HepG2 (cell line): ENCODE results near the gene TSC22D1. TPM values are rescaled to one million over a fixed set of nuclear protein-coding genes. Genes with fewer than 3 reads are reported as not detected.

Experiments used
- ATAC-seq: fragments of 200-7000 bp; cut with Tn5 transposase; 3 replicates; pipeline ENCODE4 v1.9.1; 2020; ENCODE audit warnings: mild to moderate bottlenecking, moderate library complexity
- BruUV-seq: library from RNA; stranded (reverse); fragments of 400-500 nt; replicated peaks from 2 replicates; lab custom pipeline; 2021; lab: Mats Ljungman, UMichigan
- CTCF ChIA-PET: fragments of 300-600 bp; formaldehyde crosslinking; extraction: SDS; loops from one replicate; lab custom pipeline; 2021; ENCODE audit warnings: low total read pairs, inconsistent platforms, low intra/inter-chr PET ratio; lab: Yijun Ruan, JAX
- POLR2A ChIA-PET: fragments of 350-600 bp; sonication (Branson Sonifier 250); formaldehyde crosslinking; loops from one replicate; lab custom pipeline; 2020; ENCODE audit warnings: antibody characterized with exemption, inconsistent platforms; lab: Yijun Ruan, JAX
- DNase-seq: peaks from one replicate; pipeline ENCODE4 v3.0.0-alpha.2; 2015; ENCODE audit warnings: low spot score
- FAIRE-seq: peaks from 3 replicates; lab custom pipeline; 2011; peaks lifted over from hg19 to GRCh38; lab: Jason Lieb, UNC
- H2AFZ ChIP-seq: one replicate; pipeline ENCODE4 v1.6.1; 2011; ENCODE audit warnings: low read length, inconsistent platforms
- H3K27ac ChIP-seq: fragments of 300-600 bp; 3 replicates; pipeline ENCODE4 v1.8.0; 2011; ENCODE audit warnings: mixed run types, mild to moderate bottlenecking, mixed read lengths, low read length, inconsistent platforms; ENCODE audit not compliant: insufficient read depth; ENCODE audit errors: extremely low read length
- H3K27me3 ChIP-seq, 2 experiments: fragments of 200-600 bp in 1 of 2; 2 replicates in 1 of 2; 3 replicates in 1 of 2; pipeline versions ENCODE4 v1.6.0 to v1.8.0; 2011; ENCODE audit warnings: low read length in 2 of 2, mild to moderate bottlenecking in 2 of 2, moderate library complexity in 2 of 2, inconsistent platforms in 1 of 2; ENCODE audit not compliant: insufficient read depth in 2 of 2, control insufficient read depth in 1 of 2
- H3K36me3 ChIP-seq, 2 experiments: fragments of 200-600 bp in 1 of 2; replicated peaks in 1 of 2; 2 replicates in 1 of 2; 3 replicates in 1 of 2; pipeline versions ENCODE4 v1.5.1 to v1.8.0; 2011; ENCODE audit warnings: low read length in 2 of 2, inconsistent platforms in 1 of 2; ENCODE audit not compliant: insufficient read depth in 2 of 2, control insufficient read depth in 1 of 2
- H3K4me1 ChIP-seq: 2 replicates; pipeline ENCODE4 v1.5.1; 2012; ENCODE audit warnings: low read length, inconsistent platforms; ENCODE audit not compliant: insufficient read depth
- H3K4me2 ChIP-seq: 2 replicates; pipeline ENCODE4 v1.6.0; 2011; ENCODE audit warnings: low read depth, low read length, inconsistent platforms
- H3K4me3 ChIP-seq, 3 experiments: fragments of 200-600 bp in 1 of 3; sonication (generic), shearing (Covaris generic) in 1 of 3; replicated peaks in 1 of 3; 2 replicates each; pipeline ENCODE4 v1.5.1; 2011 to 2016; ENCODE audit warnings: low read length in 3 of 3, inconsistent platforms in 2 of 3, low read depth in 2 of 3, mild to moderate bottlenecking in 2 of 3, control low read depth in 1 of 3, mixed read lengths in 1 of 3; ENCODE audit not compliant: insufficient read depth in 1 of 3
- H3K79me2 ChIP-seq: one replicate; pipeline ENCODE4 v1.6.1; 2011; ENCODE audit warnings: low read length, inconsistent platforms; ENCODE audit not compliant: insufficient read depth
- H3K9ac ChIP-seq: 2 replicates; pipeline ENCODE4 v1.6.0; 2011; ENCODE audit warnings: mild to moderate bottlenecking, low read depth, low read length, inconsistent platforms; ENCODE audit not compliant: insufficient read depth
- H3K9me3 ChIP-seq: 2 replicates; pipeline ENCODE4 v1.5.1; 2012; ENCODE audit warnings: mild to moderate bottlenecking, low read length
- H4K20me1 ChIP-seq: 2 replicates; pipeline ENCODE4 v1.6.0; 2011; ENCODE audit warnings: inconsistent platforms, mild to moderate bottlenecking, low read length, moderate library complexity; ENCODE audit not compliant: insufficient read depth
- GABPA ChIP-seq, 2 experiments: IDR thresholded peaks; 2 replicates each; pipeline ENCODE4 v1.6.1; 2011 to 2016; ENCODE audit warnings: low read depth in 2 of 2, low read length in 1 of 2, missing biosample characterization in 1 of 2, missing genetic modification characterization in 1 of 2
- KLF9 ChIP-seq: IDR thresholded peaks from 2 replicates; pipeline ENCODE4 v1.6.1; 2016; ENCODE audit warnings: low read depth
- NR2F2 ChIP-seq: IDR thresholded peaks from 2 replicates; pipeline ENCODE4 v1.6.1; 2012; ENCODE audit warnings: low read depth, inconsistent platforms, borderline replicate concordance
- SATB2 ChIP-seq: sonication (generic); formaldehyde crosslinking; IDR thresholded peaks from 2 replicates; pipeline ENCODE4 v1.5.0; 2020; ENCODE audit warnings: missing genetic modification reagents
- SP140L ChIP-seq: sonication (generic); formaldehyde crosslinking; IDR thresholded peaks from 2 replicates; pipeline ENCODE4 v1.4.0; 2020; ENCODE audit warnings: missing genetic modification reagents, borderline replicate concordance
- ZNF10 ChIP-seq: sonication (generic); formaldehyde crosslinking; IDR thresholded peaks from 2 replicates; pipeline ENCODE4 v1.4.0; 2020; ENCODE audit warnings: mild to moderate bottlenecking, low read depth, missing genetic modification reagents, borderline replicate concordance
- ZNF281 ChIP-seq: sonication (generic); formaldehyde crosslinking; IDR thresholded peaks from 2 replicates; pipeline ENCODE4 v1.4.0; 2020; ENCODE audit warnings: missing genetic modification reagents, borderline replicate concordance
- ZNF496 ChIP-seq: sonication (generic); formaldehyde crosslinking; IDR thresholded peaks from 2 replicates; pipeline ENCODE4 v1.8.1; 2023; ENCODE audit warnings: mild to moderate bottlenecking, moderate library complexity, missing genetic modification reagents; ENCODE audit not compliant: insufficient replicate concordance
- ZNF576 ChIP-seq: sonication (generic); formaldehyde crosslinking; IDR thresholded peaks from 2 replicates; pipeline ENCODE4 v1.4.0; 2020; ENCODE audit warnings: mild to moderate bottlenecking, missing genetic modification reagents
- ZNF674 ChIP-seq: sonication (generic); formaldehyde crosslinking; IDR thresholded peaks from 2 replicates; pipeline ENCODE4 v1.5.0; 2020; ENCODE audit warnings: low read depth, mild to moderate bottlenecking, missing genetic modification reagents
- ZNF746 ChIP-seq: sonication (generic); formaldehyde crosslinking; IDR thresholded peaks from 2 replicates; pipeline ENCODE4 v1.8.0; 2022; ENCODE audit warnings: mild to moderate bottlenecking, missing genetic modification reagents
- ZNF83 ChIP-seq: sonication (generic); formaldehyde crosslinking; IDR thresholded peaks from 2 replicates; pipeline ENCODE4 v1.4.0; 2020; ENCODE audit warnings: missing genetic modification reagents, mild to moderate bottlenecking, borderline replicate concordance
- WGBS: methylation state at CpG from one replicate; pipeline ENCODE4 v1.1.6; 2017; ENCODE audit warnings: low lambda C conversion rate; 5-methylcytosine and 5-hydroxymethylcytosine counted together
- in situ Hi-C: cut with HindIII; loops from 2 replicates; pipeline ENCODE4 v1.10.0; 2017; ENCODE audit warnings: low pct_unique_long_range_greater_than_20kb; ENCODE audit not compliant: extremely low pct_ligation_motif_present
- intact Hi-C: fragments of 100-400 bp; cut with micrococcal nuclease; formaldehyde crosslinking; loops from one replicate; pipeline ENCODE4 v1.10.0; 2022; ENCODE audit not compliant: unreplicated experiment
- polyA plus RNA-seq, 8 experiments: library from polyadenylated mRNA; depleted of rRNA in 3 of 8; stranded (reverse) in 7 of 8; unstranded in 1 of 8; fragments of >200 nt; fragmentation: Illumina TruSeq in 4 of 8; extraction: Trizol in 4 of 8; gene quantifications; 2 replicates each; pipeline versions ENCODE4 v1.2.1 to v1.2.3, GENCODE V29; 2011 to 2016; ENCODE audit warnings: low read depth in 4 of 8, missing spikeins in 1 of 8, mixed read lengths in 1 of 8; ENCODE audit not compliant: insufficient read depth in 1 of 8
- total RNA-seq, 5 experiments: library from RNA; depleted of rRNA; stranded (reverse); fragments of >200 nt; fragmentation: Illumina TruSeq; extraction: Trizol; gene quantifications; 2 replicates each; pipeline ENCODE4 v1.2.3, GENCODE V29; 2016; ENCODE audit warnings: low read depth in 1 of 5
- TF ChIP-seq, protein P1 (sequence below): sonication (generic); formaldehyde crosslinking; IDR thresholded peaks from 2 replicates; pipeline ENCODE4 v1.5.0; 2020; ENCODE audit warnings: missing genetic modification reagents, mild to moderate bottlenecking, borderline replicate concordance
- TF ChIP-seq, protein P2 (sequence below): IDR thresholded peaks from 2 replicates; pipeline ENCODE4 v1.6.1; 2018; ENCODE audit warnings: missing genetic modification reagents, mild to moderate bottlenecking, missing compliant biosample characterization
- TF ChIP-seq, protein P3 (sequence below): sonication (generic); formaldehyde crosslinking; IDR thresholded peaks from 2 replicates; pipeline ENCODE4 v1.5.0; 2020; ENCODE audit warnings: mild to moderate bottlenecking, missing genetic modification reagents
- TF ChIP-seq, protein P4 (sequence below): sonication (generic); formaldehyde crosslinking; IDR thresholded peaks from 2 replicates; pipeline ENCODE4 v1.5.0; 2020; ENCODE audit warnings: missing genetic modification reagents

Gene TSC22D1
- total and polyA plus RNA-seq, 2 of the 13 experiments (the other 11 are each of a cell fraction or from before 2014, with no cell fraction given), result 18.4 to 35.7 TPM

GRCh38 chr13:44415815-44416214 lies 160.3 kb downstream of the TSC22D1 start (continued):
- TF ChIP-seq GABPA (IDR thresholded peaks at IDR 0.05; ENCODE audit: low read depth, low read length) (no peak), GABPA (CRISPR knock-in tag; IDR thresholded peaks at IDR 0.05; ENCODE audit: low read depth) (no peak), SATB2 (no peak), ZNF83 (no peak)
- TF ChIP-seq, protein P1, sequence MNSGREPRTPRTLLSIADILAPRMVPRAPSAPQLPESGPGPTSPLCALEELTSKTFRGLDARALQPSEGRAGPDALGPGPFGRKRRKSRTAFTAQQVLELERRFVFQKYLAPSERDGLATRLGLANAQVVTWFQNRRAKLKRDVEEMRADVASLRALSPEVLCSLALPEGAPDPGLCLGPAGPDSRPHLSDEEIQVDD (CRISPR knock-in tag), result no peak

GRCh38 chr13:44414716-44415115 lies 161.4 kb downstream of the TSC22D1 start:
- FAIRE-seq (no peak), DNase-seq (no peak), ATAC-seq (no peak)
- Histone ChIP-seq H2AFZ (no peak overlapping the region), H4K20me1 (no peaks in the 10 kb centered on the region), H3K4me3 (no peak overlapping the region), H3K4me1 (peaks cover 42% of the 10 kb centered on the region), H3K36me3 (no peaks in the 10 kb centered on the region), H3K4me2 (no peak overlapping the region), H3K27ac (no peak overlapping the region), H3K9me3 (no peaks in the 10 kb centered on the region), H3K27me3 (peaks cover 0 to 6% of the 10 kb centered on the region in 2 experiments; a peak in 3 of 5 replicates), H3K79me2 (no peaks in the 10 kb centered on the region), H3K9ac (no peak overlapping the region)
- CTCF ChIA-PET, result no interaction called here
- 85% methylated on average over 19 of the region's 26 CpGs for WGBS
- intact Hi-C loops, result no loop called here
- POLR2A ChIA-PET, result interaction anchor here (1.4 kb wide), 1 partner anchor 10 kb away, joined by 6 read pairs; no protein-coding TSS in a partner anchor
- in situ Hi-C loops, result no loop called here
- BruUV-seq, result no TSS peak
- TF ChIP-seq, protein P2, sequence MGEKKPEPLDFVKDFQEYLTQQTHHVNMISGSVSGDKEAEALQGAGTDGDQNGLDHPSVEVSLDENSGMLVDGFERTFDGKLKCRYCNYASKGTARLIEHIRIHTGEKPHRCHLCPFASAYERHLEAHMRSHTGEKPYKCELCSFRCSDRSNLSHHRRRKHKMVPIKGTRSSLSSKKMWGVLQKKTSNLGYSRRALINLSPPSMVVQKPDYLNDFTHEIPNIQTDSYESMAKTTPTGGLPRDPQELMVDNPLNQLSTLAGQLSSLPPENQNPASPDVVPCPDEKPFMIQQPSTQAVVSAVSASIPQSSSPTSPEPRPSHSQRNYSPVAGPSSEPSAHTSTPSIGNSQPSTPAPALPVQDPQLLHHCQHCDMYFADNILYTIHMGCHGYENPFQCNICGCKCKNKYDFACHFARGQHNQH (CRISPR knock-in tag), result no peak
- TF ChIP-seq, protein P3, sequence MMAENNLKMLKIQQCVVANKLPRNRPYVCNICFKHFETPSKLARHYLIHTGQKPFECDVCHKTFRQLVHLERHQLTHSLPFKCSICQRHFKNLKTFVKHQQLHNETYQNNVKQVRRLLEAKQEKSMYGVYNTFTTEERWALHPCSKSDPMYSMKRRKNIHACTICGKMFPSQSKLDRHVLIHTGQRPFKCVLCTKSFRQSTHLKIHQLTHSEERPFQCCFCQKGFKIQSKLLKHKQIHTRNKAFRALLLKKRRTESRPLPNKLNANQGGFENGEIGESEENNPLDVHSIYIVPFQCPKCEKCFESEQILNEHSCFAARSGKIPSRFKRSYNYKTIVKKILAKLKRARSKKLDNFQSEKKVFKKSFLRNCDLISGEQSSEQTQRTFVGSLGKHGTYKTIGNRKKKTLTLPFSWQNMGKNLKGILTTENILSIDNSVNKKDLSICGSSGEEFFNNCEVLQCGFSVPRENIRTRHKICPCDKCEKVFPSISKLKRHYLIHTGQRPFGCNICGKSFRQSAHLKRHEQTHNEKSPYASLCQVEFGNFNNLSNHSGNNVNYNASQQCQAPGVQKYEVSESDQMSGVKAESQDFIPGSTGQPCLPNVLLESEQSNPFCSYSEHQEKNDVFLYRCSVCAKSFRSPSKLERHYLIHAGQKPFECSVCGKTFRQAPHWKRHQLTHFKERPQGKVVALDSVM (CRISPR knock-in tag), result no peak
- TF ChIP-seq ZNF10 (no peak), ZNF576 (CRISPR knock-in tag) (no peak), ZNF496 (no peak), ZNF746 (CRISPR knock-in tag) (no peak), NR2F2 (no peak), KLF9 (no peak), ZNF281 (no peak), SP140L (CRISPR knock-in tag) (no peak), ZNF674 (CRISPR knock-in tag) (no peak)
- TF ChIP-seq, protein P4, sequence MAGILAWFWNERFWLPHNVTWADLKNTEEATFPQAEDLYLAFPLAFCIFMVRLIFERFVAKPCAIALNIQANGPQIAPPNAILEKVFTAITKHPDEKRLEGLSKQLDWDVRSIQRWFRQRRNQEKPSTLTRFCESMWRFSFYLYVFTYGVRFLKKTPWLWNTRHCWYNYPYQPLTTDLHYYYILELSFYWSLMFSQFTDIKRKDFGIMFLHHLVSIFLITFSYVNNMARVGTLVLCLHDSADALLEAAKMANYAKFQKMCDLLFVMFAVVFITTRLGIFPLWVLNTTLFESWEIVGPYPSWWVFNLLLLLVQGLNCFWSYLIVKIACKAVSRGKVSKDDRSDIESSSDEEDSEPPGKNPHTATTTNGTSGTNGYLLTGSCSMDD (CRISPR knock-in tag), result no peak
